ENCODE data around the gene SYNDIG1.

Gene SYNDIG1

DNA sequence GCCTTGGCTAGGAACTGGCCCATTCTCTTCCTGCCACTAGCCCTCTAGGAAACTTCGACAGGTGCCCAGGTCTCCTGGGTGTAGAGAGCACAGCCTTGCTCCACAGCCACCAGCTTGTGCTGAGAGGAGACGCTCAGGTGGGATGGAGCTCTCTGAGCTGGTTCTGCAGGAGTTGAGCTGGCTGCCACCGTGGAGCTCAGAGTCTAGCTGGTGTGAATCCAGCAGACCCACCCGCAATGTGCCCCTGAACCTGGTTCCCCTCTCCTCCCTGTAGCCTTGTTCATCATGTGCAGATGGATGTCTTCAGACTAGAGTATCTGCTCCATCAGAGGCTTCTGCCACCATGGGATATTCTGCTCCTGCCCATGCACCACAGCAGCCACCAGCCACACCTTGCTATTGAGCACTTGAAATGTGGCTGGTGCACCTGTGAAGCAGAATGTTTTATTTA lies 222.5 kb downstream of the SYNDIG1 start:
- DNase-seq (ENCODE audit: low read depth, low spot score), result no peak

DNA sequence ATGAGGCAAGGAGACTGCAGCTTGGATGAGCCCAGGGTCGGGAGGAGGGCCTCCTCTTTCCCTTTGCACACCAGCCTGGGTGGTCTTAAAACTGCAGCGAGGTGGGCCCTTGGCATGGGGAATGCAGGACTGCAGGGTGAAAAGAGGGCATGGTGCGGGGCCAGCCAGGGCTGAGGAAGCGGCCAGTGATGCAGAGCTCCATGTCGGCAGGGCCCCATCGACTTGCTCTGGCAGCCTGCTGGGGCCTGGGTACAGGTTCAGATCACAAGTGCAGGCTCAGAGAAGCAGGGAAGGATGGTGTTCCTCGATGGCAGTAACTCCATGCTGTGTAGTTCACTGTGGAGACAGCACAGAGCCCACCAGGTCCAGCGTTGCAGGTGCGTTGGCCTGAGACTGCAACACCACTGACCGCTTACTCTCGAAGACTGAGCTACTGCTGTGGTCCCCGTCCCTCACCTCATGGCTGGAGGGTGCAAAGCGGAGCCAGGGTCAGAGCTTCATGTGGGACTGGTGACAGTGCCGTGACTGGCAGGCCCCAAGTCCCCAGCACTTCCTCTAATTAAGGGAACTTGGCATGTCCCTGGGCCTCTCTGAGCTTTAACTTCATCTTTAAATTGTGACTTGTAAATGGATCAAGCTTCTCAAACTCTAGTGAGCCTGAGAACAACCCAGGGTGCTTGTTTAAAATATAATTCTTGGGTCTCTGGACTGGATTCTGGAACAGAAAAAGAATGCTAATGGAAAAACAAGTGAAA lies 223.2 kb downstream of the SYNDIG1 start:
- DNase-seq (ENCODE audit: low read depth, low spot score), result no peak

- DNase-seq (ENCODE audit: low read depth, low spot score), result no peak
Measured at GRCh38 chr20:24693466-24694156, 224.2 kb downstream of the SYNDIG1 start.

- no peak for DNase-seq (ENCODE audit: low read depth, low spot score)
Measured at GRCh38 chr20:24694157-24694726, 224.8 kb downstream of the SYNDIG1 start.

DNA sequence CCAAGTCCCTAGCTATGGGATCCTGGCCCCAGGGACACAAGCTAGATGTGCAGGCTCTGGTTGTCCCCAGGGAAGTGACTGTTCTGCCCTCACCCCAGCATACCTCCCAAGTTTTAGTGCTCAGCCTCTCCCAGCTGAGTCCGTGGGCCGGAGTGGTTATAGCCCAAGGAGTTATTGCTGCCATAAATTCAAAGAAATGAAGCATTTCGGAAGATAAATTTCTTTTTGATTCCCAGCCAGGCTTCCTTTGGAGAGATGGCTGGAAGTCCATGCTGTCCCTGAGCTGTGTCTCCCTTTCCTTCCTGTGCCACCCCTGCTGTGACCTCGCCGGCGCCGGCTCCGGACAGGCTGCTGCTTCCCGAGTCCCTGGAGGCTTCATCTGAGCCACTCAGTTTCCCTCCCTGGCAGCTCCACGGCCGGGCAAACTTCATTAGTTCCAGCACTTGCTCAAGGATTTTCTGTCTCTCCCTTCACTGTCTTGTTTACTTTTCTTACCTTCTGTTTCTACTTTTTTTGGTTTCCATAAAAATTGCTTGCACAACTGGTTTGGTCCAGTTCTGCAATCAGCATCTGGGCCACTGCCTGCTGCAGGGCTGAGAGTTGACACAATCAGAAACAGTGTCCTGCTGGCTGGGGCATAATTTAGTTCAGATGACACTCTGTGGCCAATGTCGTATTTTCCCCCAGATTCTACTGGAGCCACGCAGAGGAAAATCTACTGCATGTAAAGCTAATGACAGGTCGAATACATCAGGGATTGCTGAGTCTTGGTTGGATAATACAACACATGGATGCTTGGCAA lies 225.5 kb downstream of the SYNDIG1 start:
- DNase-seq (ENCODE audit: low read depth, low spot score), result no peak

DNA sequence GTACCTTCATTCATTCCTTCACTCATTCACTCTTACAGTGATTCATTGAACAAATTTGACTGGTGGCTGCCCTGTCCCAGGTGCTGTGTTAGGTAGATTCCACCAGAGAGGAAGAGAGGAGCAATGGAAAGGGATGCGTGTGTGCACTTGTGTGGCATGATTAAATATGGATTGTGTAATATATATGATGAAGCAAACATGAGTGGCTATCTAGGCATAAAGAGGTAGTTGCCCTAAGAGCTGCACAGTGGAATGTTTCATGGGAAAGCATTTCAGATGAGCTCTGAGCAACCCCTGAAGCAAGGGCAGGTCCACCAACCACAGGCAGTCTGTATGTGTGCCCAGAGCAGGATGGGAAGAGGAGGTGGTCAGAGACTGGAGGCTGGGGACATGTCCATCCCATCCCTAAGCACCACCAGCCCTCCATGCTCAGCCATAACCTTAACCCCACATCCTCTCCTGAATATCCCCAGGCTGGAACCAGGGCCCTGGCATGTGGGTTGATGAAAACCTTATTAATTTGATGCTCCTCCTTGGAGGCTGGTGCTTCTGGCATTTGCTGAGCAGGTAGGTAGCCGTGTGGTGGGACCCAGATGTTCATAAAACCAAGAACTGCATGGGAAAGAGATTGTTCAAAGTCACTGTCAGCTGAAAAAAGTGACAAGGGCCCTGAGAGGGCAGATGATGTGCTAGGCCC lies 226.2 kb downstream of the SYNDIG1 start:
- DNase-seq (ENCODE audit: low read depth, low spot score), result no peak

GRCh38 chr20:24696396-24696795 lies 227.0 kb downstream of the SYNDIG1 start:
- no peak for DNase-seq (ENCODE audit: low read depth, low spot score)

- DNase-seq (ENCODE audit: low read depth, low spot score), result no peak
Measured at GRCh38 chr20:24697411-24697810, 228.0 kb downstream of the SYNDIG1 start.

GRCh38 chr20:24698189-24698588 lies 228.8 kb downstream of the SYNDIG1 start:
- no peak for DNase-seq (ENCODE audit: low read depth, low spot score)

DNA sequence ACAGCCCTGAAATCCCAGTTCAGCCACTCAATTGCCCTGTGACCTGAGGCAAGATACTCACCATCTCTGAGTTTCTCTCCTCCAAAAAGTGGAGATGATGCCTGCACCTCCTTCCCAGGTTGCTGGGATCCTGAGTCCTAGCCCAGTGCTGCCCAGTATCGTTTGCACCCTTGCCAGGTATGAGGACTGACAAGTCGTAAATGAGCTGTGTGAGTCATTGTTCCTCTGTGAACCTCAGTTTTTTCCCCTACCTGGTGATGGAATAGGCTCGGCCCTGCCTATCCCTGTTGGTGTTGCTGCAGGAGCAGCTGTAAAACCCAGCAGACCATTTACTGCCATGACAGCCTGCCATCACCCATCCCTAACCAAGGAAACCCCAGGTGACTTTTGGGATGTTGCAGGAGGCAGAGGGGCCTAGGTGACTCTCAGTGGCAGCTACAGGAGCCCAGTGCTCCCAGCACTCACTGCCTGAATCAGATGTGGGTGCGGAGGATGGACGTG lies 229.3 kb downstream of the SYNDIG1 start:
- DNase-seq (ENCODE audit: low read depth, low spot score), result no peak

GRCh38 chr20:24699321-24700165 lies 230.1 kb downstream of the SYNDIG1 start:
- DNase-seq (ENCODE audit: low read depth, low spot score), result no peak

DNA sequence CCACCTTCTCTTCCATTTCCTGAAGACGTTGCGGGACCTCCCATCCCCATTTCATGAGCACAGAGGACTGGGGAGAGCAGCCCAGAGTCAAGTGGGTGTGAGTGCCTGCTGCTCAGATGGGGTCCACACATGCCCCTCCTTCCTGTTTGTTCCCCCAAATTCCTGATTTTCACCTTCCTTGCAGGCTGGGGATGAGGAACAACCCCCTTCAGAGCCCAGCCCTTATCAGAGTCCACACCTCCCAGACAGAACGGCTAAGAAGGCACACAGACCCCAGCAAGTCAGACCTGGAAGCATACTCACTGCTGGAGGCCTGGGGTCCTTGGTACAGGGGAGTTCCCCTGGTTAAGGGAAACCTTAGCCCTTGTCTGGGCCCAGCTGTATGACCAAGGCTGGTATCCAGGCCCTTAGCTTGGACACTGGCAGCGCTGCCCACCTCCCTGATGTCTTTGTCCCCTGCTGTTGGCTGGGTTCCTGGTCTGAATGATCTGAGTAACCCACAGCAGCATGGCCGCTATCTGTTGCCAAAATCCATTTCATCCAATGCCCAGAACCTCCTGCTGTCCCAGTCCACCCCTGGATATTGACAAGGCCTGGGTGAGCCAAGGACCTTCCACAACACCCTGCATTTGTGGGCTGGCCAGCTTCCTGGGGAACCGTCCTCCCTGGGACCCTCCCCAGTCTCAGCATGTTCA lies 230.9 kb downstream of the SYNDIG1 start:
- DNase-seq (ENCODE audit: low read depth, low spot score), result no peak

DNA sequence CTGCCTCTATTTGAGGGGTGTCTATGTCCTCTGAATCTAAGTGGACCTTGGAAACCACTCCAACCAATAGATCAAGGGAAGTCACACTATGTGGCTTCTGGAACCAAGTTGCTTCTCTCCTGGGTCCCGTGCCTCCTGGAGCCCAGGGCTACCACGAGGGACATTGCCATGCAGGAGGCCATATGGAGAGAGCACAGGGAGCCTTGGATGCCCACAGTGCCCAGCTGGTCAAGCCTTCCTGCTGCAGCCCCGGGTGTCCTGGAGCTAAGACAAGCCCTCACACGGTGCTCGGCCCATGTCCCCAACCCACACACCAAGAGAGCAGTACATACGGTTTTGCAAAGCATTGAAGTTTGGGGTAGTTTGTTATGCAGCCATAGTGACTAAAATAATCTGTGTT lies 231.6 kb downstream of the SYNDIG1 start:
- no peak for DNase-seq (ENCODE audit: low read depth, low spot score)

- no peak for DNase-seq (ENCODE audit: low read depth, low spot score)
Measured at GRCh38 chr20:24701668-24702067, 232.2 kb downstream of the SYNDIG1 start.

GRCh38 chr20:24702501-24703283 lies 233.3 kb downstream of the SYNDIG1 start:
- no peak for DNase-seq (ENCODE audit: low read depth, low spot score)

- DNase-seq (ENCODE audit: low read depth, low spot score), result no peak
Measured at GRCh38 chr20:24703284-24703610, 233.8 kb downstream of the SYNDIG1 start.

DNA sequence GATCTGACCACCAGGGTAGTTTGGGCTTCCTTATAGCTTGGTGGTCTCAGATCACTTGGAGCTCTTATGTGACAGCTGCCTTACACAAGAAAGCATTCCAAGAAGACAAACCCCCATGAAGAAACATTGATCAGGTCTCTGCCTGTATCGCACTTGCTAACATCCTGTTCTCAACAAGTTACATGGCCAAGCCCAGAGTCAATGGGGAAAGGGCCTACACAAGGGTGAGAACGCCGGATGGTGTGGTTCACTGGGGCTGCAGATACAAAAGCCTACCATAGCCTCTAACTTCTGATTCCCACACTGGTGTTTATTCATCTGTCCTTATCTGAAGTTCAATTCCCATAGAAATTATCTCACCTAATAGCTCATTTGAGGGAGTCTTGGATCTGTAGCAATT lies 235.5 kb downstream of the SYNDIG1 start:
- no peak for DNase-seq (ENCODE audit: low read depth, low spot score)

GRCh38 chr20:24705486-24705885 lies 236.1 kb downstream of the SYNDIG1 start:
- DNase-seq (ENCODE audit: low read depth, low spot score), result no peak

All from activated CD4-positive, CD25-positive, alpha-beta regulatory T cell treated with anti-CD3 and anti-CD28 coated beads, Interleukin-2, amount 50 U/mL, for 16 hours (primary cell).